H1 (cell line): ENCODE measurements around the gene SLC5A2. TPM values are rescaled to one million over a fixed set of nuclear protein-coding genes. Genes with fewer than 3 reads are reported as not detected.
A peak's percentile ranks its signal among the peaks of the same experiment; 100 is the strongest.

Experiments
- CTCF ChIA-PET: fragments of 300-600 bp; sonication (Branson Sonifier 250); formaldehyde crosslinking; loops from one replicate; lab custom pipeline; 2021; ENCODE audit not compliant: partially characterized antibody; lab: Charles Lee
- POLR2A ChIA-PET: fragments of 300-600 bp; sonication (Branson Sonifier 250); formaldehyde crosslinking; loops from one replicate; lab custom pipeline; 2021; ENCODE audit warnings: inconsistent platforms; ENCODE audit not compliant: partially characterized antibody; lab: Charles Lee
- DNase-seq, 2 experiments: peaks; one replicate each; pipeline versions ENCODE4 v3.0.0 to v3.0.0-alpha.2; 2010 to 2022; ENCODE audit warnings: low spot score in 2 of 2, low read depth in 1 of 2, mixed read lengths in 1 of 2
- FAIRE-seq: peaks from 2 replicates; lab custom pipeline; 2011; peaks lifted over from hg19 to GRCh38; lab: Jason Lieb, UNC
- H2AFZ ChIP-seq: 2 replicates; pipeline ENCODE4 v1.8.1; 2012; ENCODE audit warnings: low read length, inconsistent platforms
- H2AK5ac ChIP-seq: 2 replicates; pipeline ENCODE4 v1.6.1; 2013; ENCODE audit warnings: low read depth, low read length
- H2BK120ac ChIP-seq: replicated peaks from 2 replicates; pipeline ENCODE3; 2013; ENCODE audit warnings: low read depth, low read length, inconsistent platforms
- H2BK12ac ChIP-seq: 2 replicates; pipeline ENCODE4 v1.6.1; 2013; ENCODE audit warnings: low read depth, low read length
- H2BK15ac ChIP-seq: 2 replicates; pipeline ENCODE4 v1.6.1; 2013; ENCODE audit warnings: low read length
- H2BK20ac ChIP-seq: 2 replicates; pipeline ENCODE4 v1.6.1; 2013; ENCODE audit warnings: low read length
- H2BK5ac ChIP-seq: 2 replicates; pipeline ENCODE4 v1.6.1; 2013; ENCODE audit warnings: low read depth, low read length
- H3K14ac ChIP-seq: 2 replicates; pipeline ENCODE4 v1.6.1; 2013; ENCODE audit warnings: inconsistent platforms; ENCODE audit not compliant: insufficient read length
- H3K18ac ChIP-seq: 2 replicates; pipeline ENCODE4 v1.6.1; 2013; ENCODE audit warnings: low read length; ENCODE audit errors: extremely low read depth
- H3K23ac ChIP-seq: 2 replicates; pipeline ENCODE4 v1.6.1; 2013; ENCODE audit warnings: inconsistent platforms; ENCODE audit not compliant: insufficient read length
- H3K23me2 ChIP-seq: 2 replicates; pipeline ENCODE4 v1.6.1; 2013; ENCODE audit warnings: low read depth, low read length
- H3K27ac ChIP-seq: 2 replicates; pipeline ENCODE4 v1.6.1; 2011; ENCODE audit warnings: low read depth, low read length, inconsistent platforms
- H3K27me3 ChIP-seq, 4 experiments: replicated peaks in 1 of 4; 1 replicate in 1 of 4; 2 replicates in 3 of 4; pipeline versions ENCODE4 v1.6.1 to v1.8.1; 2011 to 2013; ENCODE audit warnings: low read length in 3 of 4, mild to moderate bottlenecking in 3 of 4, inconsistent platforms in 2 of 4, mixed read lengths in 2 of 4, moderate library complexity in 1 of 4; ENCODE audit not compliant: control insufficient read depth in 3 of 4, insufficient read depth in 3 of 4; ENCODE audit errors: extremely low read depth in 1 of 4
- H3K36me3 ChIP-seq, 4 experiments: 2 replicates each; pipeline versions ENCODE4 v1.6.1 to v1.8.1; 2011 to 2013; ENCODE audit warnings: mild to moderate bottlenecking in 4 of 4, low read length in 3 of 4, moderate library complexity in 2 of 4, control low read depth in 1 of 4, inconsistent platforms in 1 of 4; ENCODE audit not compliant: insufficient read depth in 4 of 4, control insufficient read depth in 2 of 4
- H3K4ac ChIP-seq: replicated peaks from 2 replicates; pipeline ENCODE3; 2013; ENCODE audit warnings: low read length, low read depth, mixed read lengths, inconsistent platforms; ENCODE audit not compliant: insufficient read length
- H3K4me1 ChIP-seq, 4 experiments: replicated peaks in 1 of 4; 1 replicate in 1 of 4; 2 replicates in 3 of 4; pipeline versions ENCODE4 v1.6.1 to v1.8.1; 2011 to 2013; ENCODE audit warnings: low read length in 3 of 4, inconsistent platforms in 2 of 4, mixed read lengths in 1 of 4; ENCODE audit not compliant: insufficient read depth in 4 of 4, control insufficient read depth in 3 of 4
- H3K4me2 ChIP-seq, 2 experiments: 2 replicates each; pipeline versions ENCODE4 v1.6.1 to v1.8.1; 2011 to 2013; ENCODE audit warnings: low read depth in 2 of 2, low read length in 2 of 2, control low read depth in 1 of 2, inconsistent platforms in 1 of 2, mild to moderate bottlenecking in 1 of 2; ENCODE audit not compliant: insufficient read depth in 1 of 2
- H3K4me3 ChIP-seq, 4 experiments: fragments of 200-600, 300-600 bp in 1 of 4; sonication (generic), shearing (Covaris generic), sonication (Bioruptor Twin) in 1 of 4; 2 replicates each; pipeline versions ENCODE4 v1.5.1 to v1.8.1; 2011 to 2016; ENCODE audit warnings: low read length in 4 of 4, low read depth in 3 of 4, control low read depth in 2 of 4, inconsistent platforms in 2 of 4, mild to moderate bottlenecking in 2 of 4, mixed read lengths in 1 of 4, moderate library complexity in 1 of 4; ENCODE audit not compliant: insufficient read depth in 2 of 4; ENCODE audit errors: extremely low read depth in 1 of 4
- H3K56ac ChIP-seq: replicated peaks from 2 replicates; pipeline ENCODE3; 2013; ENCODE audit warnings: low read depth, mild to moderate bottlenecking, mixed read lengths, low read length, inconsistent platforms; ENCODE audit not compliant: insufficient read length
- H3K79me1 ChIP-seq: 2 replicates; pipeline ENCODE4 v1.6.1; 2013; ENCODE audit warnings: low read depth, low read length, control low read depth
- H3K79me2 ChIP-seq, 2 experiments: 2 replicates each; pipeline versions ENCODE4 v1.6.1 to v1.8.1; 2012 to 2013; ENCODE audit warnings: low read length in 2 of 2, mild to moderate bottlenecking in 2 of 2, inconsistent platforms in 1 of 2; ENCODE audit not compliant: insufficient read depth in 2 of 2, control insufficient read depth in 1 of 2
- H3K9ac ChIP-seq, 4 experiments: replicated peaks in 1 of 4; 1 replicate in 1 of 4; 2 replicates in 3 of 4; pipeline versions ENCODE4 v1.6.1 to v1.8.1; 2011 to 2013; ENCODE audit warnings: low read depth in 3 of 4, low read length in 3 of 4, control low read depth in 2 of 4, mild to moderate bottlenecking in 2 of 4, moderate library complexity in 2 of 4, inconsistent platforms in 1 of 4; ENCODE audit errors: extremely low read depth in 1 of 4
- H3K9me3 ChIP-seq, 2 experiments: 2 replicates each; pipeline versions ENCODE4 v1.6.1 to v1.8.1; 2012 to 2013; ENCODE audit warnings: mild to moderate bottlenecking in 2 of 2, moderate library complexity in 2 of 2, control low read depth in 1 of 2, inconsistent platforms in 1 of 2, low read depth in 1 of 2, low read length in 1 of 2, mixed read lengths in 1 of 2; ENCODE audit not compliant: insufficient read depth in 2 of 2
- H4K20me1 ChIP-seq, 2 experiments: replicated peaks in 1 of 2; 2 replicates each; pipeline versions ENCODE3 to v1.8.1; 2011 to 2013; ENCODE audit warnings: inconsistent platforms in 2 of 2, low read length in 2 of 2, mild to moderate bottlenecking in 1 of 2; ENCODE audit not compliant: insufficient read depth in 2 of 2, control insufficient read depth in 1 of 2
- H4K5ac ChIP-seq: 2 replicates; pipeline ENCODE4 v1.6.1; 2013; ENCODE audit warnings: low read length, low read depth, mixed read lengths, inconsistent platforms; ENCODE audit not compliant: insufficient read length
- H4K8ac ChIP-seq: 2 replicates; pipeline ENCODE4 v1.8.0; 2013; ENCODE audit warnings: mild to moderate bottlenecking, moderate library complexity, low read length, inconsistent platforms; ENCODE audit not compliant: insufficient read depth; ENCODE audit errors: extremely low read depth
- H4K91ac ChIP-seq: replicated peaks from 2 replicates; pipeline ENCODE3; 2013; ENCODE audit warnings: low read length, mixed read lengths, inconsistent platforms; ENCODE audit not compliant: insufficient read length
- BACH1 ChIP-seq: IDR thresholded peaks from 2 replicates; pipeline ENCODE4 v1.6.1; 2012; ENCODE audit warnings: low read length, improper control_type of control experiment
- CREB1 ChIP-seq: IDR thresholded peaks from 2 replicates; pipeline ENCODE4 v1.6.1; 2012; ENCODE audit warnings: inconsistent platforms
- E2F6 ChIP-seq: IDR thresholded peaks from 2 replicates; pipeline ENCODE4 v1.6.1; 2012; ENCODE audit warnings: inconsistent platforms
- KDM1A ChIP-seq: fragments of 200-600, 300-600 bp; sonication (generic); IDR thresholded peaks from 2 replicates; pipeline ENCODE4 v1.7.1; 2016; ENCODE audit warnings: mild to moderate bottlenecking, low read length, borderline replicate concordance
- NANOG ChIP-seq: IDR thresholded peaks from 2 replicates; pipeline ENCODE4 v1.6.1; 2011; ENCODE audit warnings: low read length, low read depth, mild to moderate bottlenecking, inconsistent platforms; ENCODE audit not compliant: insufficient read depth, poor library complexity, severe bottlenecking
- POLR2AphosphoS5 ChIP-seq: IDR thresholded peaks from 2 replicates; pipeline ENCODE4 v1.6.1; 2011; ENCODE audit warnings: low read depth, low read length
- RAD21 ChIP-seq, 2 experiments: IDR thresholded peaks in 1 of 2; conservative IDR thresholded peaks in 1 of 2; 2 replicates each; pipeline ENCODE4 v1.6.1; 2011; ENCODE audit warnings: low read depth in 2 of 2, low read length in 2 of 2, improper control_type of control experiment in 1 of 2, inconsistent platforms in 1 of 2, mild to moderate bottlenecking in 1 of 2, moderate library complexity in 1 of 2
- SIX5 ChIP-seq: IDR thresholded peaks from 2 replicates; pipeline ENCODE4 v1.6.1; 2011; ENCODE audit warnings: mild to moderate bottlenecking, low read depth, low read length
- SP1 ChIP-seq: IDR thresholded peaks from 2 replicates; pipeline ENCODE4 v1.6.1; 2011; ENCODE audit warnings: low read depth, low read length
- SRF ChIP-seq: IDR thresholded peaks from 2 replicates; pipeline ENCODE4 v1.6.1; 2011; ENCODE audit warnings: mild to moderate bottlenecking, low read depth, low read length, moderate library complexity
- TEAD4 ChIP-seq: IDR thresholded peaks from 2 replicates; pipeline ENCODE4 v1.6.1; 2012; ENCODE audit warnings: low read depth, low read length, inconsistent platforms, mixed read lengths
- WGBS, 2 experiments: shearing (Covaris generic) in 1 of 2; methylation state at CpG; one replicate each; pipeline versions ENCODE4 v1.1.6 to v1.1.7; 2013 to 2015; ENCODE audit warnings: low lambda C conversion rate in 2 of 2, mixed read lengths in 2 of 2, inconsistent platforms in 1 of 2, low coverage in 1 of 2, missing lambda C conversion rate in 1 of 2; ENCODE audit not compliant: insufficient replicate concordance in 2 of 2, insufficient coverage in 1 of 2, insufficient read length in 1 of 2; ENCODE audit errors: extremely low coverage in 1 of 2, missing lambda C conversion rate in 1 of 2; 5-methylcytosine and 5-hydroxymethylcytosine counted together
- polyA plus RNA-seq, 7 experiments: library from polyadenylated mRNA; depleted of rRNA in 3 of 7; stranded (reverse) in 5 of 7; unstranded in 2 of 7; fragments of >200 nt in 5 of 7; fragments of 200-250 nt in 2 of 7; gene quantifications; 1 replicate in 5 of 7; 2 replicates in 1 of 7; 4 replicates in 1 of 7; pipeline versions ENCODE4 v1.2.1 to v1.2.3, GENCODE V29; 2011 to 2013; ENCODE audit warnings: missing spikeins in 2 of 7, mixed read lengths in 2 of 7
- total RNA-seq: library from RNA; stranded (reverse); fragmentation: NEBNext Ultra II Directional; extraction: Animal tissue kit (Norgen Biotek cat#: 25700); gene quantifications from 2 replicates; pipeline ENCODE4 v1.2.1, GENCODE V29; 2021

SLC5A2 gene
- total and polyA plus RNA-seq, 2 of the 8 experiments (the other 6 are each of a cell fraction or from before 2014, with no cell fraction given): 0.56 to 4.4 TPM

- Histone ChIP-seq H3K23me2 (peaks cover 4% of the 10 kb centered on the region; the same call in 1 of the 2 replicates), H2AK5ac (no peak within 1 kb of the TSS), H3K9me3 (no peaks in the 10 kb centered on the region), H3K4me2 (peak within 1 kb of the TSS; percentile 90 to 95), H3K23ac (no peak within 1 kb of the TSS), H2BK20ac (no peak within 1 kb of the TSS), H4K5ac (peak within 1 kb of the TSS; percentile 61), H2BK15ac (0 out of 2 replicates have a peak within 1 kb of the TSS, but pooled peaks have one; percentile 95), H4K20me1 (no peaks in the 10 kb centered on the region), H2BK120ac (no peak within 1 kb of the TSS), H3K56ac (peak within 1 kb of the TSS; percentile 71), H2BK12ac (no peak within 1 kb of the TSS), H2BK5ac (peak within 1 kb of the TSS; percentile 32; the same call in 1 of the 2 replicates), H3K27ac (peak within 1 kb of the TSS; percentile 64; the same call in 1 of the 2 replicates), H3K27me3 (no peaks in the 10 kb centered on the region), H3K4me3 (peak within 1 kb of the TSS; percentile 67 to 88 (median 86)), H4K8ac (peak within 1 kb of the TSS; percentile 88), H3K18ac (peak within 1 kb of the TSS; percentile 87), H3K79me2 (peaks cover 0 to 6% of the 10 kb centered on the region in 2 experiments; a peak in 1 of 4 replicates), H4K91ac (peak within 1 kb of the TSS; percentile 11), H3K79me1 (0 out of 2 replicates have a peak, but pooled peaks cover 2% of the 10 kb centered on the region), H3K4me1 (peaks cover 0 to 4% (median 2%) of the 10 kb centered on the region in 4 experiments; a peak in 3 of 7 replicates), H3K4ac (no peak within 1 kb of the TSS), H3K9ac (peak within 1 kb of the TSS; percentile 63 to 85 (median 80)), H3K36me3 (no peaks in the 10 kb centered on the region), H2AFZ (peak within 1 kb of the TSS; percentile 2; the same call in 1 of the 2 replicates), H3K14ac (no peak within 1 kb of the TSS)
- peak; percentile 68 to 91 for DNase-seq
- no peak for FAIRE-seq
- 2% methylated on average over 37 of the region's 65 CpGs; no CpG with 5 or more reads in 1 of the 2 experiments for WGBS, 2 experiments
- CTCF ChIA-PET: interaction anchor here (0.9 to 1.3 kb wide), 4 partner anchors 11 to 57 kb away, joined by 3 read pairs; no protein-coding TSS in a partner anchor
- POLR2A ChIA-PET: interaction anchor here (0.5 to 3.3 kb wide), 26 partner anchors 9 to 240 kb away, joined by 3 to 27 read pairs (median 4); partner anchors contain the start of gene AHSP
- TF ChIP-seq SIX5: no peak
- TF ChIP-seq SP1: no peak
- TF ChIP-seq TEAD4: no peak
- TF ChIP-seq KDM1A: no peak
- no peak for TF ChIP-seq E2F6
- TF ChIP-seq NANOG: no peak
- TF ChIP-seq RAD21 (IDR thresholded peaks at IDR 0.05 in 1 of 2, conservative IDR thresholded peaks at IDR 0.05 in 1 of 2; ENCODE audit: low read depth in 2 of 2, low read length in 2 of 2): no peak
- TF ChIP-seq SRF: no peak
- TF ChIP-seq POLR2AphosphoS5: peak; percentile 70
- TF ChIP-seq CREB1: peak; percentile 60; the same call in 1 of the 2 replicates
- TF ChIP-seq BACH1: no peak
Observed at GRCh38 chr16:31507929-31508705, 25.2 kb downstream of the SLC5A2 start, which contains the start of gene RUSF1. RUSF1 (minus strand) TSS chr16:31508391; CDS start chr16:31508373, 18 bp downstream.
